Mesenchymal stem cell (in vitro differentiated cells and primary cell): ENCODE data around the gene WDFY2.

ENCODE experiments used
- DNase-seq: peaks from one replicate; pipeline ENCODE4 v3.0.0-alpha.2; 2013
- H2AFZ ChIP-seq: one replicate; pipeline ENCODE4 v1.6.1; 2013; ENCODE audit warnings: low read depth, mild to moderate bottlenecking, control low read depth, inconsistent platforms, low read length, moderate library complexity
- H2AK5ac ChIP-seq: 2 replicates; pipeline ENCODE4 v1.6.1; 2013; ENCODE audit warnings: low read length, moderate library complexity, mild to moderate bottlenecking, inconsistent platforms; ENCODE audit not compliant: severe bottlenecking
- H2BK120ac ChIP-seq: one replicate; pipeline ENCODE4 v1.6.1; 2013; ENCODE audit warnings: low read depth, mild to moderate bottlenecking, inconsistent platforms, low read length, moderate library complexity
- H2BK12ac ChIP-seq, 2 experiments: one replicate each; pipeline ENCODE4 v1.6.1; 2013; ENCODE audit warnings: inconsistent platforms in 2 of 2, low read length in 2 of 2, mild to moderate bottlenecking in 2 of 2, moderate library complexity in 2 of 2, control low read depth in 1 of 2
- H2BK15ac ChIP-seq: one replicate; pipeline ENCODE4 v1.6.1; 2013; ENCODE audit warnings: mild to moderate bottlenecking, low read depth, inconsistent platforms; ENCODE audit not compliant: poor library complexity, severe bottlenecking
- H2BK5ac ChIP-seq: 2 replicates; pipeline ENCODE4 v1.6.1; 2013; ENCODE audit warnings: low read depth, mild to moderate bottlenecking, low read length, control low read depth, inconsistent platforms; ENCODE audit not compliant: poor library complexity, severe bottlenecking
- H3K14ac ChIP-seq, 2 experiments: one replicate each; pipeline ENCODE4 v1.6.1; 2013; ENCODE audit warnings: inconsistent platforms in 2 of 2, low read length in 2 of 2, control low read depth in 1 of 2, mild to moderate bottlenecking in 1 of 2, moderate library complexity in 1 of 2
- H3K18ac ChIP-seq, 2 experiments: one replicate each; pipeline ENCODE4 v1.6.1; 2013; ENCODE audit warnings: inconsistent platforms in 2 of 2, low read length in 2 of 2, control low read depth in 1 of 2, low read depth in 1 of 2, mild to moderate bottlenecking in 1 of 2
- H3K23ac ChIP-seq, 2 experiments: one replicate each; pipeline ENCODE4 v1.6.1; 2013; ENCODE audit warnings: inconsistent platforms in 2 of 2, low read length in 2 of 2, mild to moderate bottlenecking in 2 of 2, moderate library complexity in 2 of 2, control low read depth in 1 of 2
- H3K27ac ChIP-seq: 2 replicates; pipeline ENCODE4 v1.5.1; 2013; ENCODE audit warnings: mild to moderate bottlenecking, moderate library complexity, low read length, control low read depth, inconsistent platforms; ENCODE audit not compliant: poor library complexity, severe bottlenecking
- H3K27me3 ChIP-seq, 2 experiments: 2 replicates each; pipeline versions ENCODE4 v1.6.1 to v1.7.0; 2013; ENCODE audit warnings: low read length in 2 of 2, mild to moderate bottlenecking in 2 of 2, moderate library complexity in 2 of 2, control low read depth in 1 of 2, inconsistent platforms in 1 of 2; ENCODE audit not compliant: control insufficient read depth in 1 of 2, insufficient read depth in 1 of 2
- H3K36me3 ChIP-seq, 2 experiments: 2 replicates each; pipeline versions ENCODE4 v1.6.1 to v1.7.0; 2013; ENCODE audit warnings: low read length in 2 of 2, control low read depth in 1 of 2, inconsistent platforms in 1 of 2, low read depth in 1 of 2, mild to moderate bottlenecking in 1 of 2; ENCODE audit not compliant: insufficient read depth in 2 of 2, control insufficient read depth in 1 of 2
- H3K4ac ChIP-seq, 2 experiments: one replicate each; pipeline ENCODE4 v1.6.1; 2013; ENCODE audit warnings: inconsistent platforms in 2 of 2, low read length in 2 of 2, mild to moderate bottlenecking in 2 of 2, moderate library complexity in 2 of 2, control low read depth in 1 of 2, low read depth in 1 of 2
- H3K4me1 ChIP-seq: 2 replicates; pipeline ENCODE4 v1.6.1; 2013; ENCODE audit warnings: low read depth, low read length, control low read depth; ENCODE audit not compliant: control insufficient read depth, insufficient read depth
- H3K4me2 ChIP-seq: 2 replicates; pipeline ENCODE4 v1.6.1; 2013; ENCODE audit warnings: low read length, mild to moderate bottlenecking, inconsistent platforms; ENCODE audit not compliant: poor library complexity, severe bottlenecking
- H3K4me3 ChIP-seq, 2 experiments: 2 replicates each; pipeline versions ENCODE4 v1.5.1 to v1.7.0; 2013; ENCODE audit warnings: low read length in 2 of 2, mild to moderate bottlenecking in 2 of 2, control low read depth in 1 of 2, low read depth in 1 of 2; ENCODE audit not compliant: insufficient read depth in 1 of 2
- H3K79me1 ChIP-seq: replicated peaks from 2 replicates; pipeline ENCODE4 v1.6.1; 2013; ENCODE audit warnings: mild to moderate bottlenecking, control low read depth, low read length, inconsistent platforms; ENCODE audit not compliant: poor library complexity, severe bottlenecking
- H3K9ac ChIP-seq: 2 replicates; pipeline ENCODE4 v1.7.0; 2013; ENCODE audit warnings: mild to moderate bottlenecking, low read length, moderate library complexity
- H3K9me3 ChIP-seq: 2 replicates; pipeline ENCODE4 v1.7.0; 2013; ENCODE audit warnings: mild to moderate bottlenecking, low read length; ENCODE audit not compliant: control insufficient read depth
- H4K8ac ChIP-seq: one replicate; pipeline ENCODE4 v1.6.1; 2013; ENCODE audit warnings: inconsistent platforms, mild to moderate bottlenecking, low read length, moderate library complexity
- H4K91ac ChIP-seq: one replicate; pipeline ENCODE4 v1.6.1; 2013; ENCODE audit warnings: mild to moderate bottlenecking, low read length, inconsistent platforms
- WGBS: methylation state at CpG from one replicate; pipeline ENCODE4 v1.1.7; 2013; ENCODE audit warnings: mixed read lengths; 5-methylcytosine and 5-hydroxymethylcytosine counted together

WDFY2 gene

GRCh38 chr13:51737609-51738008 is 153.3 kb downstream of the WDFY2 start:
- H3K4me3 ChIP-seq = no peak overlapping the region
- no peak overlapping the region for H2BK12ac ChIP-seq
- no peak overlapping the region for H2AFZ ChIP-seq
- H2BK120ac ChIP-seq = no peak overlapping the region
- no peak overlapping the region for H3K23ac ChIP-seq
- peak overlapping the region in 1 of 2 experiments; percentile 35 for H3K14ac ChIP-seq
- peaks cover 30% of the 10 kb centered on the region for H3K79me1 ChIP-seq
- no peak overlapping the region for H2BK5ac ChIP-seq
- H2BK15ac ChIP-seq = no peak overlapping the region
- no peak overlapping the region for H2AK5ac ChIP-seq
- DNase-seq = no peak
- no peak overlapping the region for H4K8ac ChIP-seq
- no peak overlapping the region for H3K9ac ChIP-seq
- H3K27me3 ChIP-seq = no peaks in the 10 kb centered on the region
- H3K4me1 ChIP-seq = peaks cover 7% of the 10 kb centered on the region
- H3K27ac ChIP-seq = no peak overlapping the region
- H3K36me3 ChIP-seq = peaks cover 21 to 44% of the 10 kb centered on the region in 2 experiments
- H3K4ac ChIP-seq = no peak overlapping the region
- no peak overlapping the region for H3K18ac ChIP-seq
- no peak overlapping the region for H4K91ac ChIP-seq
- H3K9me3 ChIP-seq = no peaks in the 10 kb centered on the region
- no peak overlapping the region for H3K4me2 ChIP-seq
- whole genome bisulfite sequencing = 86% methylated on average over 3 of the region's 3 CpGs

- H3K9me3 ChIP-seq = no peaks in the 10 kb centered on the region
- H2BK15ac ChIP-seq = no peak overlapping the region
- no peak overlapping the region for H4K91ac ChIP-seq
- H3K27ac ChIP-seq = no peak overlapping the region
- H4K8ac ChIP-seq = no peak overlapping the region
- H3K23ac ChIP-seq = no peak overlapping the region
- peaks cover 27% of the 10 kb centered on the region for H3K79me1 ChIP-seq
- DNase-seq = no peak
- H2AFZ ChIP-seq = no peak overlapping the region
- no peak overlapping the region for H3K4ac ChIP-seq
- no peak overlapping the region for H2BK120ac ChIP-seq
- no peak overlapping the region for H2AK5ac ChIP-seq
- H2BK12ac ChIP-seq = no peak overlapping the region
- no peak overlapping the region for H3K4me2 ChIP-seq
- no peak overlapping the region for H3K14ac ChIP-seq
- no peak overlapping the region for H3K9ac ChIP-seq
- no peak overlapping the region for H2BK5ac ChIP-seq
- H3K18ac ChIP-seq = no peak overlapping the region
- no CpG with 5 or more reads among the region's 2 CpGs for WGBS
- no peaks in the 10 kb centered on the region for H3K27me3 ChIP-seq
- H3K36me3 ChIP-seq = peaks cover 21 to 49% of the 10 kb centered on the region in 2 experiments
- no peak overlapping the region for H3K4me3 ChIP-seq
- peaks cover 7% of the 10 kb centered on the region for H3K4me1 ChIP-seq
Observed at GRCh38 chr13:51738226-51738905, 154.1 kb downstream of the WDFY2 start.

GRCh38 chr13:51739027-51739764 is 154.9 kb downstream of the WDFY2 start:
- 85% methylated on average over 5 of the region's 6 CpGs for WGBS
- Histone ChIP-seq H3K4me1 (peaks cover 5% of the 10 kb centered on the region), H3K9ac (peak overlapping the region; percentile 47), H3K18ac (peak overlapping the region; percentile 54 to 56), H3K79me1 (peaks cover 27% of the 10 kb centered on the region), H3K9me3 (no peaks in the 10 kb centered on the region), H3K36me3 (peaks cover 21 to 57% of the 10 kb centered on the region in 2 experiments), H3K27me3 (no peaks in the 10 kb centered on the region), H2AK5ac (peak overlapping the region; percentile 20), H2BK12ac (peak overlapping the region in 1 of 2 experiments; percentile 74), H3K27ac (no peak overlapping the region), H3K23ac (no peak overlapping the region), H3K14ac (no peak overlapping the region), H3K4ac (peak overlapping the region; percentile 33 to 54), H3K4me3 (no peak overlapping the region), H2BK5ac (no peak overlapping the region), H3K4me2 (no peak overlapping the region), H2BK15ac (no peak overlapping the region), H4K8ac (peak overlapping the region; percentile 46), H4K91ac (peak overlapping the region; percentile 74), H2AFZ (no peak overlapping the region), H2BK120ac (peak overlapping the region; percentile 39)
- no peak for DNase-seq

- Histone ChIP-seq H3K4me3 (no peak overlapping the region), H3K27ac (no peak overlapping the region), H3K27me3 (no peaks in the 10 kb centered on the region), H4K8ac (no peak overlapping the region), H3K79me1 (peaks cover 26% of the 10 kb centered on the region), H3K23ac (no peak overlapping the region), H3K18ac (no peak overlapping the region), H2BK15ac (no peak overlapping the region), H3K4ac (no peak overlapping the region), H3K9ac (peak overlapping the region; percentile 53), H2BK5ac (no peak overlapping the region), H3K36me3 (peaks cover 18 to 59% of the 10 kb centered on the region in 2 experiments), H2BK12ac (no peak overlapping the region), H3K14ac (no peak overlapping the region), H4K91ac (no peak overlapping the region), H2AFZ (no peak overlapping the region), H3K4me1 (peaks cover 1% of the 10 kb centered on the region), H3K9me3 (no peaks in the 10 kb centered on the region), H2AK5ac (no peak overlapping the region), H3K4me2 (no peak overlapping the region), H2BK120ac (no peak overlapping the region)
- WGBS = 85% methylated on average over 3 of the region's 5 CpGs
- peak; percentile 75 for DNase-seq
Observed at GRCh38 chr13:51740698-51741097, 156.4 kb downstream of the WDFY2 start.
